ENCODE data around the gene ARHGEF11. TPM values are rescaled to one million over a fixed set of nuclear protein-coding genes. Genes with fewer than 3 reads are reported as not detected.

ARHGEF11 gene
- total and polyA plus RNA-seq, 9 of the 15 experiments (the other 6 are each of a cell fraction or from before 2014, with no cell fraction given) = 0.14 to 15.5 (median 9.0) TPM

- TF ChIP-seq BHLHE40 (IDR thresholded peaks at IDR 0.05; ENCODE audit: low read length) (peak; percentile 48), RFX1 (IDR thresholded peaks at IDR 0.05) (no peak), ZNF77 (CRISPR knock-in tag; IDR thresholded peaks at IDR 0.05) (no peak), MECOM (CRISPR knock-in tag; IDR thresholded peaks at IDR 0.05) (no peak), CREB3 (tag; conservative IDR thresholded peaks at IDR 0.05; ENCODE audit: low read depth) (no peak), CLOCK (CRISPR knock-in tag; IDR thresholded peaks at IDR 0.05; ENCODE audit: borderline replicate concordance) (no peak), FOSL1 (tag; conservative IDR thresholded peaks at IDR 0.05) (no peak), ZNF197 (CRISPR knock-in tag; IDR thresholded peaks at IDR 0.05; ENCODE audit: low read depth) (no peak), NFIC (IDR thresholded peaks at IDR 0.05) (no peak), DMBX1 (CRISPR knock-in tag; IDR thresholded peaks at IDR 0.05; ENCODE audit: borderline replicate concordance) (no peak), ZNF57 (CRISPR knock-in tag; IDR thresholded peaks at IDR 0.05) (no peak), MTA3 (IDR thresholded peaks at IDR 0.05; ENCODE audit: borderline replicate concordance) (no peak), ZNF436 (CRISPR knock-in tag; IDR thresholded peaks at IDR 0.05) (no peak), ZNF280A (IDR thresholded peaks at IDR 0.05; ENCODE audit: low read depth, partially characterized antibody) (no peak), ZNF586 (CRISPR knock-in tag; conservative IDR thresholded peaks at IDR 0.05) (no peak), CREM (IDR thresholded peaks at IDR 0.05; ENCODE audit: low read depth) (0 out of 2 replicates have a peak, but pooled peaks have one; percentile 12), HINFP (tag; conservative IDR thresholded peaks at IDR 0.05; ENCODE audit: low read depth) (no peak), SMC3 (conservative IDR thresholded peaks at IDR 0.05; ENCODE audit: insufficient read depth, low read depth, low read length) (no peak), PCBP1 (IDR thresholded peaks at IDR 0.05; ENCODE audit: low read depth, low read length, poor library complexity, severe bottlenecking) (peak; percentile 54), E2F3 (CRISPR knock-in tag; IDR thresholded peaks at IDR 0.05) (peak; percentile 61; the same call in 1 of the 2 replicates), ETS2 (tag; IDR thresholded peaks at IDR 0.05; ENCODE audit: borderline replicate concordance, poor library complexity, severe bottlenecking) (no peak)
Observed at GRCh38 chr1:157045250-157046218, at the start of gene ARHGEF11 (continued).

All from K562 (cell line).